H1 (cell line): ENCODE measurements around the gene DSCAM.
A peak's percentile ranks its signal among the peaks of the same experiment; 100 is the strongest.

Source experiments
- BACH1 ChIP-seq: IDR thresholded peaks from 2 replicates; pipeline ENCODE4 v1.6.1; 2012; ENCODE audit warnings: low read length, improper control_type of control experiment
- BRCA1 ChIP-seq: IDR thresholded peaks from 2 replicates; pipeline ENCODE4 v1.6.1; 2012; ENCODE audit warnings: low read depth, low read length, improper control_type of control experiment
- CEBPB ChIP-seq: IDR thresholded peaks from 2 replicates; pipeline ENCODE4 v1.6.1; 2012; ENCODE audit warnings: low read depth, low read length
- TF ChIP-seq, protein P1 (sequence below), 3 experiments: IDR thresholded peaks; 1 replicate in 2 of 3; 2 replicates in 1 of 3; pipeline versions ENCODE4 v1.5.1 to v1.6.1; 2011; ENCODE audit warnings: low read length in 3 of 3, mild to moderate bottlenecking in 3 of 3, inconsistent platforms in 2 of 3, low read depth in 1 of 3, moderate library complexity in 1 of 3; ENCODE audit not compliant: insufficient read depth in 1 of 3; ENCODE audit errors: control extremely low read depth in 1 of 3

- TF ChIP-seq, protein P1, sequence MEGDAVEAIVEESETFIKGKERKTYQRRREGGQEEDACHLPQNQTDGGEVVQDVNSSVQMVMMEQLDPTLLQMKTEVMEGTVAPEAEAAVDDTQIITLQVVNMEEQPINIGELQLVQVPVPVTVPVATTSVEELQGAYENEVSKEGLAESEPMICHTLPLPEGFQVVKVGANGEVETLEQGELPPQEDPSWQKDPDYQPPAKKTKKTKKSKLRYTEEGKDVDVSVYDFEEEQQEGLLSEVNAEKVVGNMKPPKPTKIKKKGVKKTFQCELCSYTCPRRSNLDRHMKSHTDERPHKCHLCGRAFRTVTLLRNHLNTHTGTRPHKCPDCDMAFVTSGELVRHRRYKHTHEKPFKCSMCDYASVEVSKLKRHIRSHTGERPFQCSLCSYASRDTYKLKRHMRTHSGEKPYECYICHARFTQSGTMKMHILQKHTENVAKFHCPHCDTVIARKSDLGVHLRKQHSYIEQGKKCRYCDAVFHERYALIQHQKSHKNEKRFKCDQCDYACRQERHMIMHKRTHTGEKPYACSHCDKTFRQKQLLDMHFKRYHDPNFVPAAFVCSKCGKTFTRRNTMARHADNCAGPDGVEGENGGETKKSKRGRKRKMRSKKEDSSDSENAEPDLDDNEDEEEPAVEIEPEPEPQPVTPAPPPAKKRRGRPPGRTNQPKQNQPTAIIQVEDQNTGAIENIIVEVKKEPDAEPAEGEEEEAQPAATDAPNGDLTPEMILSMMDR (IDR thresholded peaks at IDR 0.05; ENCODE audit: control extremely low read depth in 1 of 3, insufficient read depth in 1 of 3, low read depth in 1 of 3, low read length in 3 of 3), result peak in 2 of 3 experiments; percentile 16 to 22; a peak in 2 of 4 replicates
- no peak for TF ChIP-seq CEBPB
- TF ChIP-seq BACH1, result no peak
- TF ChIP-seq BRCA1, result no peak
These were observed 380.0 kb downstream of the DSCAM start for GRCh38 chr21:40466893-40467483.
